ELR (cell line): Measurements from ENCODE around the gene NOS1AP.
"Not testable (repeated sequence)": the region's sequence is repeated elsewhere in the genome, so short reads cannot be mapped to it uniquely, and the experiment has no call there.

ENCODE experiments used
- DNase-seq: peaks from one replicate; pipeline ENCODE4 v3.0.0-alpha.2; 2015; ENCODE audit warnings: low read depth

NOS1AP gene

GRCh38 chr1:162059721-162060120 is 9.8 kb upstream of the NOS1AP start:
- DNase-seq: no peak

GRCh38 chr1:162060314-162060713 is 9.2 kb upstream of the NOS1AP start:
- DNase-seq: no peak

- DNase-seq: no peak
These were observed 6.9 kb upstream of the NOS1AP start for GRCh38 chr1:162062542-162063015.

- DNase-seq: no peak
These were observed 4.5 kb upstream of the NOS1AP start for GRCh38 chr1:162065016-162065415.

- not testable (repeated sequence) for DNase-seq
These were observed 2.7 kb upstream of the NOS1AP start for GRCh38 chr1:162066836-162067235.

GRCh38 chr1:162067466-162067865 is 2.0 kb upstream of the NOS1AP start:
- no peak for DNase-seq

- DNase-seq: no peak
These were observed 1.2 kb upstream of the NOS1AP start for GRCh38 chr1:162068301-162068700.

- peak; percentile 14 for DNase-seq
These were observed 730 bp downstream of the NOS1AP start for GRCh38 chr1:162070094-162070748.

GRCh38 chr1:162070825-162071224 is 1.3 kb downstream of the NOS1AP start:
- DNase-seq: no peak

GRCh38 chr1:162072740-162073139 is 3.2 kb downstream of the NOS1AP start:
- DNase-seq: no peak

- peak; percentile 71 for DNase-seq
These were observed 5.0 kb downstream of the NOS1AP start for GRCh38 chr1:162074276-162075005.

- DNase-seq: no peak
These were observed 6.4 kb downstream of the NOS1AP start for GRCh38 chr1:162075862-162076261.

GRCh38 chr1:162077648-162078299 is 8.3 kb downstream of the NOS1AP start:
- DNase-seq: no peak

- no peak for DNase-seq
These were observed 9.5 kb downstream of the NOS1AP start for GRCh38 chr1:162079030-162079429.

GRCh38 chr1:162080472-162081015 is 11.1 kb downstream of the NOS1AP start:
- DNase-seq: no peak

GRCh38 chr1:162081316-162081715 is 11.8 kb downstream of the NOS1AP start:
- DNase-seq: peak; percentile 17

GRCh38 chr1:162082080-162082479 is 12.6 kb downstream of the NOS1AP start:
- DNase-seq: not testable (repeated sequence)

- DNase-seq: no peak
These were observed 13.8 kb downstream of the NOS1AP start for GRCh38 chr1:162083273-162083672.

GRCh38 chr1:162085991-162086390 is 16.5 kb downstream of the NOS1AP start:
- no peak for DNase-seq

- DNase-seq: peak; percentile 64
These were observed 17.6 kb downstream of the NOS1AP start for GRCh38 chr1:162087111-162087510.

GRCh38 chr1:162087574-162087973 is 18.1 kb downstream of the NOS1AP start:
- no peak for DNase-seq

- peak; percentile 69 for DNase-seq
These were observed 18.9 kb downstream of the NOS1AP start for GRCh38 chr1:162088281-162088969.
